IMR-90 (cell line): Measurements from ENCODE around the gene TMEM256. TPM values are rescaled to one million over a fixed set of nuclear protein-coding genes. Genes with fewer than 3 reads are reported as not detected.
A peak's percentile ranks its signal among the peaks of the same experiment; 100 is the strongest.

ENCODE experiments used
- ATAC-seq: fragments of 200-7000 bp; cut with Tn5 transposase; 2 replicates; pipeline ENCODE4 v1.9.1; 2020; ENCODE audit warnings: low read depth, mild to moderate bottlenecking, moderate library complexity
- BruUV-seq: library from RNA; stranded (reverse); fragments of 400-500 nt; replicated peaks from 2 replicates; lab custom pipeline; 2021; lab: Mats Ljungman, UMichigan
- CTCF ChIA-PET: fragments of 300-600 bp; formaldehyde crosslinking; extraction: SDS; loops from one replicate; lab custom pipeline; 2021; ENCODE audit warnings: antibody characterized with exemption; lab: Yijun Ruan, JAX
- POLR2A ChIA-PET: fragments of 300-600 bp; sonication (Branson Sonifier 250); formaldehyde crosslinking; loops from one replicate; lab custom pipeline; 2022; ENCODE audit warnings: antibody characterized with exemption; ENCODE audit not compliant: unreplicated experiment; lab: Charles Lee
- DNase-seq: peaks from one replicate; pipeline ENCODE4 v3.0.0; 2013
- H2AFZ ChIP-seq: replicated peaks from 2 replicates; pipeline ENCODE3; 2013; ENCODE audit warnings: low read length, mild to moderate bottlenecking; ENCODE audit not compliant: poor library complexity
- H2AK5ac ChIP-seq: 2 replicates; pipeline ENCODE4 v1.6.1; 2013; ENCODE audit warnings: low read depth, low read length, inconsistent platforms
- H2AK9ac ChIP-seq: replicated peaks from 2 replicates; pipeline ENCODE3; 2013; ENCODE audit warnings: mild to moderate bottlenecking, low read depth, low read length, moderate library complexity; ENCODE audit not compliant: poor library complexity
- H2BK120ac ChIP-seq: 2 replicates; pipeline ENCODE4 v1.6.1; 2013; ENCODE audit warnings: low read depth, low read length, inconsistent platforms
- H2BK15ac ChIP-seq: 3 replicates; pipeline ENCODE4 v1.6.1; 2013; ENCODE audit warnings: low read depth, low read length, inconsistent platforms
- H2BK20ac ChIP-seq: 2 replicates; pipeline ENCODE4 v1.6.1; 2013; ENCODE audit warnings: low read depth, mild to moderate bottlenecking, inconsistent platforms, low read length, moderate library complexity
- H2BK5ac ChIP-seq: 2 replicates; pipeline ENCODE4 v1.6.1; 2013; ENCODE audit warnings: mild to moderate bottlenecking, low read depth, low read length, inconsistent platforms; ENCODE audit not compliant: poor library complexity, severe bottlenecking
- H3K14ac ChIP-seq: replicated peaks from 2 replicates; pipeline ENCODE4 v1.6.1; 2013; ENCODE audit warnings: low read depth, low read length, inconsistent platforms
- H3K18ac ChIP-seq: 2 replicates; pipeline ENCODE4 v1.6.1; 2013; ENCODE audit warnings: low read depth, low read length, control low read depth
- H3K23ac ChIP-seq: 2 replicates; pipeline ENCODE4 v1.6.1; 2013; ENCODE audit warnings: low read depth, low read length, inconsistent platforms
- H3K27ac ChIP-seq: 2 replicates; pipeline ENCODE4 v1.5.1; 2013; ENCODE audit warnings: mild to moderate bottlenecking, control low read depth, low read length; ENCODE audit not compliant: insufficient read depth
- H3K27me3 ChIP-seq: 2 replicates; pipeline ENCODE4 v1.6.1; 2013; ENCODE audit warnings: low read length; ENCODE audit not compliant: control insufficient read depth, insufficient read depth
- H3K36me3 ChIP-seq: 2 replicates; pipeline ENCODE4 v1.6.1; 2013; ENCODE audit warnings: low read length, mixed read lengths; ENCODE audit not compliant: control insufficient read depth, insufficient read depth
- H3K4ac ChIP-seq: 2 replicates; pipeline ENCODE4 v1.6.1; 2013; ENCODE audit warnings: low read depth, low read length, inconsistent platforms
- H3K4me1 ChIP-seq: 2 replicates; pipeline ENCODE4 v1.6.1; 2013; ENCODE audit warnings: low read length, mixed read lengths; ENCODE audit not compliant: control insufficient read depth, insufficient read depth
- H3K4me2 ChIP-seq: 2 replicates; pipeline ENCODE4 v1.6.1; 2013; ENCODE audit warnings: low read depth, mild to moderate bottlenecking, control low read depth, low read length, moderate library complexity
- H3K4me3 ChIP-seq: 2 replicates; pipeline ENCODE4 v1.5.1; 2013; ENCODE audit warnings: low read depth, mild to moderate bottlenecking, control low read depth, low read length, moderate library complexity; ENCODE audit not compliant: insufficient read depth
- H3K56ac ChIP-seq: 2 replicates; pipeline ENCODE4 v1.6.1; 2013; ENCODE audit warnings: low read length, inconsistent platforms; ENCODE audit not compliant: insufficient read depth; ENCODE audit errors: extremely low read depth
- H3K79me1 ChIP-seq, 2 experiments: 2 replicates each; pipeline ENCODE4 v1.6.1; 2013; ENCODE audit warnings: low read length in 2 of 2, inconsistent platforms in 1 of 2, low read depth in 1 of 2
- H3K9ac ChIP-seq: 2 replicates; pipeline ENCODE4 v1.6.1; 2013; ENCODE audit warnings: low read depth, low read length, control low read depth
- H3K9me1 ChIP-seq: 2 replicates; pipeline ENCODE4 v1.6.1; 2013; ENCODE audit warnings: low read length, inconsistent platforms; ENCODE audit not compliant: insufficient read depth
- H3K9me3 ChIP-seq: 2 replicates; pipeline ENCODE4 v1.6.1; 2013; ENCODE audit warnings: low read length; ENCODE audit not compliant: control insufficient read depth, insufficient read depth
- H4K20me1 ChIP-seq: 2 replicates; pipeline ENCODE4 v1.6.1; 2013; ENCODE audit warnings: low read length, inconsistent platforms; ENCODE audit not compliant: insufficient read depth
- H4K5ac ChIP-seq: 2 replicates; pipeline ENCODE4 v1.6.1; 2013; ENCODE audit warnings: mild to moderate bottlenecking, low read depth, low read length, control low read depth
- H4K8ac ChIP-seq, 2 experiments: 2 replicates each; pipeline ENCODE4 v1.6.1; 2013; ENCODE audit warnings: low read depth in 2 of 2, low read length in 2 of 2, control low read depth in 1 of 2, inconsistent platforms in 1 of 2
- H4K91ac ChIP-seq: 2 replicates; pipeline ENCODE4 v1.6.1; 2013; ENCODE audit warnings: low read depth, low read length, inconsistent platforms; ENCODE audit not compliant: insufficient read depth
- RFX5 ChIP-seq: IDR thresholded peaks from 2 replicates; pipeline ENCODE4 v1.8.0; 2012; ENCODE audit warnings: low read depth, mild to moderate bottlenecking, low read length, moderate library complexity
- WGBS, 2 experiments: methylation state at CpG; one replicate each; pipeline versions ENCODE4 v1.1.5 to v1.1.7; 2013; ENCODE audit warnings: missing lambda C conversion rate in 2 of 2; ENCODE audit not compliant: insufficient read length in 1 of 2; ENCODE audit errors: extremely low coverage in 2 of 2; 5-methylcytosine and 5-hydroxymethylcytosine counted together
- dilution Hi-C: fragments of 300-500 bp; cut with HindIII; formaldehyde crosslinking; loops from one replicate; pipeline ENCODE4 v1.14.3; 2018; ENCODE audit warnings: low sequenced_read_pairs; ENCODE audit not compliant: unreplicated experiment
- in situ Hi-C: fragments of 300-500 bp; cut with MboI; formaldehyde crosslinking; loops from 3 replicates; pipeline ENCODE4 v1.14.3; 2019; ENCODE audit warnings: low sequenced_read_pairs, inconsistent platforms, mixed read lengths
- intact Hi-C: fragments of 100-400 bp; cut with micrococcal nuclease; formaldehyde crosslinking; loops from 2 replicates; pipeline ENCODE4 v1.10.0; 2022
- polyA plus RNA-seq, 3 experiments: library from polyadenylated mRNA; depleted of rRNA; stranded (reverse); fragments of >200 nt; gene quantifications; 2 replicates each; pipeline ENCODE4 v1.2.3, GENCODE V29; 2012; ENCODE audit warnings: low replicate concordance in 1 of 3
- total RNA-seq: library from RNA; depleted of rRNA; stranded (reverse); fragments of >200 nt; gene quantifications from 2 replicates; pipeline ENCODE4 v1.2.3, GENCODE V29; 2012
- TF ChIP-seq, protein P1 (sequence below): conservative IDR thresholded peaks from 2 replicates; pipeline ENCODE4 v1.5.1; 2012; ENCODE audit warnings: mild to moderate bottlenecking, low read depth, low read length, improper control_type of control experiment

The TMEM256 gene
- total and polyA plus RNA-seq, 2 of the 4 experiments (the other 2 are of a cell fraction) = 38.4 to 174 TPM

DNA sequence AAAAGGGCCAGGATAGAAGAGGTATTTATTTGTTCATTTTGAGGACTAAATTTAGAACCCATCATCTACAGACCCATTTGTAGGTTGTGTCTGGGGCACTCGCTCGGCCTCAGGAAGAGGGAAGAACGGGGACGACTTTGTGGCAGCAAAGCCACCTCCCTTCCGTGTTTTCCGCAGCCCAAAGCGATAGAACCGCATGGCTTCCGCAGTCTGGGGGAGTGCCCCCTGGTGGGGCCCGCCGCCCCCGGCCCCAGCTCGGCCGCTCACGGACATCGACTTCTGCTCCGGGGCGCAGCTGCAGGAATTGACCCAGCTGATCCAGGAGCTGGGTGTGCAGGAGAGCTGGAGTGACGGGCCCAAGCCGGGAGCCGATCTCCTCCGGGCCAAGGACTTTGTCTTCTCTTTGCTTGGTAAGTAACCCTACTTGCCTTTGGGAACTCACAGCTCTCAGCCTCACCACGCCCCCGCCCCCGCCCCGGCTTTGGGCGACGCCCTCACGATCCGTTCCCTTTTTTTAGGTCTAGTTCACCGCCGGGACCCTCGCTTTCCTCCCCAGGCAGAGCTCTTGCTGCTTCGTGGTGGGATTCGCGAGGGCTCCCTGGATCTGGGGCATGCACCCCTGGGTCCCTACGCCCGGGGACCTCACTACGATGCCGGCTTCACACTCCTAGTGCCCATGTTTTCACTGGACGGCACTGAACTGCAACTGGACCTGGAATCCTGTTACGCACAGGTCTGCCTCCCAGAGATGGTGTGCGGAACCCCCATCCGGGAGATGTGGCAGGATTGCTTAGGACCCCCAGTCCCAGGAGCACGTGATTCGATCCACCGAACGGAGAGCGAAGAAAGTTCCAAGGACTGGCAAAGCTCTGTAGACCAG, 32.0 kb upstream of the TMEM256 start:
- H4K5ac ChIP-seq = peak overlapping the region; percentile 10; the same call in 1 of the 2 replicates
- POLR2A ChIA-PET = no interaction called here
- H3K27ac ChIP-seq = no peak overlapping the region
- peaks cover 3% of the 10 kb centered on the region; the same call in 1 of the 2 replicates for H4K20me1 ChIP-seq
- H3K23ac ChIP-seq = peak overlapping the region; percentile 54
- H3K18ac ChIP-seq = no peak overlapping the region
- H2AK5ac ChIP-seq = peak overlapping the region; percentile 74
- intact Hi-C loops (loop anchor here (2.0 to 5.0 kb wide), 2 partner anchors 31 to 84 kb away; partner anchors contain the start of genes KCTD11 and TMEM256), dilution Hi-C loops (no loop called here), in situ Hi-C loops (no loop called here)
- H2BK120ac ChIP-seq = no peak overlapping the region
- 12% methylated on average over 37 of the region's 49 CpGs; no CpG with 5 or more reads in 1 of the 2 experiments for WGBS, 2 experiments
- H3K36me3 ChIP-seq = no peaks in the 10 kb centered on the region
- H3K9me1 ChIP-seq = no peaks in the 10 kb centered on the region
- H4K91ac ChIP-seq = no peak overlapping the region
- H3K9ac ChIP-seq = peak overlapping the region; percentile 12; the same call in 1 of the 2 replicates
- TF ChIP-seq, protein P1, sequence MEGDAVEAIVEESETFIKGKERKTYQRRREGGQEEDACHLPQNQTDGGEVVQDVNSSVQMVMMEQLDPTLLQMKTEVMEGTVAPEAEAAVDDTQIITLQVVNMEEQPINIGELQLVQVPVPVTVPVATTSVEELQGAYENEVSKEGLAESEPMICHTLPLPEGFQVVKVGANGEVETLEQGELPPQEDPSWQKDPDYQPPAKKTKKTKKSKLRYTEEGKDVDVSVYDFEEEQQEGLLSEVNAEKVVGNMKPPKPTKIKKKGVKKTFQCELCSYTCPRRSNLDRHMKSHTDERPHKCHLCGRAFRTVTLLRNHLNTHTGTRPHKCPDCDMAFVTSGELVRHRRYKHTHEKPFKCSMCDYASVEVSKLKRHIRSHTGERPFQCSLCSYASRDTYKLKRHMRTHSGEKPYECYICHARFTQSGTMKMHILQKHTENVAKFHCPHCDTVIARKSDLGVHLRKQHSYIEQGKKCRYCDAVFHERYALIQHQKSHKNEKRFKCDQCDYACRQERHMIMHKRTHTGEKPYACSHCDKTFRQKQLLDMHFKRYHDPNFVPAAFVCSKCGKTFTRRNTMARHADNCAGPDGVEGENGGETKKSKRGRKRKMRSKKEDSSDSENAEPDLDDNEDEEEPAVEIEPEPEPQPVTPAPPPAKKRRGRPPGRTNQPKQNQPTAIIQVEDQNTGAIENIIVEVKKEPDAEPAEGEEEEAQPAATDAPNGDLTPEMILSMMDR = 0 out of 2 replicates have a peak, but pooled peaks have one; percentile 8
- TF ChIP-seq RFX5 = no peak
- H3K79me1 ChIP-seq = peaks cover 0 to 2% of the 10 kb centered on the region in 2 experiments; a peak in 1 of 4 replicates
- H3K4me1 ChIP-seq = peaks cover 8% of the 10 kb centered on the region
- peak overlapping the region; percentile 18 for H2AK9ac ChIP-seq
- no peak for DNase-seq
- no peak overlapping the region for H2BK20ac ChIP-seq
- peak overlapping the region; percentile 81 for H2AFZ ChIP-seq
- peak overlapping the region; percentile 10; the same call in 1 of the 2 replicates for H3K4ac ChIP-seq
- H3K27me3 ChIP-seq = peaks cover 30% of the 10 kb centered on the region
- peak overlapping the region; percentile 42 to 66; a peak in 3 of 4 replicates for H4K8ac ChIP-seq
- H2BK5ac ChIP-seq = no peak overlapping the region
- no peak for ATAC-seq
- H3K4me3 ChIP-seq = peak overlapping the region; percentile 33
- CTCF ChIA-PET = interaction anchor here (0.8 to 1.9 kb wide), 7 partner anchors 8 to 126 kb away, joined by 3 to 12 read pairs (median 6); partner anchors contain the start of genes SENP3 and TMEM256
- no peak overlapping the region for H2BK15ac ChIP-seq
- peak overlapping the region; percentile 68 for H3K4me2 ChIP-seq
- H3K9me3 ChIP-seq = no peaks in the 10 kb centered on the region
- no TSS peak for BruUV-seq
- H3K56ac ChIP-seq = no peak overlapping the region
- H3K14ac ChIP-seq = no peak overlapping the region
